Activated T-cell treated with anti-CD3 and anti-CD28 coated beads, Interleukin-2, amount 50 U/mL, for 24 hours (primary cell): ENCODE measurements around the gene SYNGR4.

Experiments used
- DNase-seq: peaks from one replicate; pipeline ENCODE4 v3.0.0-alpha.2; 2020
- H3K27ac Mint-ChIP-seq: 2 replicates; pipeline ENCODE4 v1.8.0; 2020; ENCODE audit warnings: mild to moderate bottlenecking, mixed read lengths
- H3K27me3 Mint-ChIP-seq: 2 replicates; pipeline ENCODE4 v1.8.0; 2020; ENCODE audit warnings: mixed read lengths
- H3K36me3 Mint-ChIP-seq: 2 replicates; pipeline ENCODE4 v1.8.0; 2020; ENCODE audit warnings: low read depth, mixed read lengths
- H3K4me1 Mint-ChIP-seq: 2 replicates; pipeline ENCODE4 v1.8.0; 2020; ENCODE audit warnings: low read depth, mixed read lengths
- H3K4me3 Mint-ChIP-seq: 2 replicates; pipeline ENCODE4 v1.8.0; 2020; ENCODE audit warnings: mild to moderate bottlenecking, moderate library complexity, mixed read lengths
- H3K9me3 Mint-ChIP-seq: 2 replicates; pipeline ENCODE4 v1.8.0; 2020; ENCODE audit warnings: mixed read lengths

The SYNGR4 gene

DNA sequence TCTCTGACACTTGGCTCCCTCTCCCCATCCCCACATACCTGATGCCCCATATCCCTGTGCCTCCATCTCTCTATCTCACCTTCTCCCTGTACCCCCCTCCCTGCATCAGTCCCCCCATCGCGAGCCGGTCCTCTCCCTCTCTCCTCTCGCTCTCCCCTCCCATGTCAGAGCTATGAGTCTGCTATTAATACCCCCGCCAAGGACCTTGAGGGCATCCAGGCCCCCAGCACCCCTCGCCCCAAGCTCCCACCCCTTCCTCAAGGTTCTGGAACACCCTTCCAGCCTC is 30.9 kb downstream of the SYNGR4 start:
- peak; percentile 34 for DNase-seq
- Mint-ChIP-seq H3K4me1 (peaks cover 47% of the 10 kb centered on the region), H3K27ac (no peak overlapping the region), H3K9me3 (peaks cover 6% of the 10 kb centered on the region), H3K36me3 (peaks cover 10% of the 10 kb centered on the region), H3K27me3 (peaks cover 46% of the 10 kb centered on the region), H3K4me3 (no peak overlapping the region)

DNA sequence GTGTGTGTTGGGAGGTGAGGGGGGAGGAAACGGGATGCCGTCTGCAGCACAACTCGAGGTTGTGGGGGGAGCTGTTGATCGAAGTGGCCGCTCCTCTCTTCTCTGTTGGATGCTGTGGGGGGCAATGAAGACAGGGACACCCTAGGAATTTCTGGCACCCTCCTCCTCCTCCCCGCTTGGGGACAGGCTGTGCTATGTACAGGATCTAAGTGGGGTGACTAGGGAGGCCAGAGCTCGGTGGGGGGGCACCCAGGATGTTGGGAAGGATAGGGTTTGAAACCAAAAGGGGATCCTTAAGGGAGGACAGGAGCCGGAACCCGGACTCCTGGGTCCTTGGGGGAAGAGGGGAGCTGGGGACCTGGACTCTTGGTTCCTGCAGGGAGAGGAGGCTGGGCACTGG is 31.3 kb downstream of the SYNGR4 start:
- H3K4me1 Mint-ChIP-seq: peaks cover 47% of the 10 kb centered on the region
- H3K27me3 Mint-ChIP-seq: peaks cover 46% of the 10 kb centered on the region
- H3K27ac Mint-ChIP-seq: no peak overlapping the region
- peak; percentile 31 for DNase-seq
- peaks cover 8% of the 10 kb centered on the region for H3K36me3 Mint-ChIP-seq
- H3K4me3 Mint-ChIP-seq: no peak overlapping the region
- peaks cover 6% of the 10 kb centered on the region for H3K9me3 Mint-ChIP-seq

DNA sequence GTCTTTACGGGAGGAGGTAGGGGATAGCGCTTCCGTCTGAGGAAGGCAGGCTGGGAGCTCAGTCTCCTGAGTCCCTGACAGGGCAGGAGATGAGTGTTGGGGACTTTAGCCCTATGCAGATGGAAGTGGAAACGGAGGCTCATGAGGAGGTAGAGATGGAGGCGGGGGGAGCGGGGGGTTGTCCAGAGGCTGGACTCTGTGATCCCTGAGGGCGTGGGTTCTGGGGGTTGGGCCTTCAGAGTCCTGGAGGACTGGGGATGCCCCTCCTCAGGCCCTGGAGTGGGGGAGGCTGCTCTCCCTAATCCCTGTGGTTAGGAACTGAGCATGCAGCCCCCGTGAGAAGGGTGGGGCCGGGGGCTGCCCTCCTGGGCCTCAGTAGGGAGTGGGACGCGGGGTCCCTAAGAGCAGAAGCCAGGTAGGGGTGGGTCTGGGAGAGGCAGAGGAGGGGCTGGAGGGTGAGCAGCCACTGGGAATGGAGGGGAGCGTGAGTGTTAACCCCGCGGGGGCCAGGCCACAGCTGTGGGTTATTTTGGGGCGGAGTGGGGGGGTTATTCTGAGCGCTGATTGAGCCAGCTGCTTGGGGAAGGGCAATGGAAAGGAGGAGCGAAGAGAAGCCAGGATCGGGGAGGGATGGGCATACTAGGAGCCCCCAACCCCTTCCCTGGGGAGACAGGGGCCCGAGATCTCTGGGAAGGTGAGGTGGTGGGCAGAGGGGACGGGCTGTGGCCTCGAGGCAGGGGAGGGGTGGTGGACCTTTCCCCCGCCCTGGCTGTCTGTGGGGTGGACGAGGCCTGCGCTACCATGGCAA is 32.1 kb downstream of the SYNGR4 start:
- Mint-ChIP-seq H3K36me3 (peaks cover 2% of the 10 kb centered on the region), H3K27me3 (peaks cover 46% of the 10 kb centered on the region), H3K4me3 (no peak overlapping the region), H3K9me3 (peaks cover 6% of the 10 kb centered on the region), H3K27ac (no peak overlapping the region), H3K4me1 (peaks cover 47% of the 10 kb centered on the region)
- DNase-seq: no peak

DNA sequence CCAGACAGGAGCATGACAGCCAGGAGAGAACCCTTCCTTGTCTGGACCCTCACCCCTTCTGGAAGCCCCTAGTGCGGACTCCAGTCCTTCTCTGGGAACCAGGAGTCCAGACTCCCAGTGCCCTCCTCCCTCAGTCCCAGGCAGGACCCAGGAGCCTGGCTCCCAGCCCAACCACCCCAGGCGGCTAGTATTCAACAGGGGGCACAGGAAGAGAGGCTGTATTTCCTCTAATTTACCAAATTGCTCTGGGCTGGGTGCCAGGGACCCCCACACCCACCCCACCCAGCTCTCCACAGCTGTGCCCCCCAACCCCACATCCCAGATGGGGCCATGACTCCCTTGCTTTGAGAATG is 32.6 kb downstream of the SYNGR4 start:
- peaks cover 6% of the 10 kb centered on the region for H3K9me3 Mint-ChIP-seq
- no peak for DNase-seq
- no peak overlapping the region for H3K27ac Mint-ChIP-seq
- H3K27me3 Mint-ChIP-seq: peaks cover 46% of the 10 kb centered on the region
- H3K4me3 Mint-ChIP-seq: no peak overlapping the region
- H3K4me1 Mint-ChIP-seq: peaks cover 44% of the 10 kb centered on the region
- no peaks in the 10 kb centered on the region for H3K36me3 Mint-ChIP-seq

DNA sequence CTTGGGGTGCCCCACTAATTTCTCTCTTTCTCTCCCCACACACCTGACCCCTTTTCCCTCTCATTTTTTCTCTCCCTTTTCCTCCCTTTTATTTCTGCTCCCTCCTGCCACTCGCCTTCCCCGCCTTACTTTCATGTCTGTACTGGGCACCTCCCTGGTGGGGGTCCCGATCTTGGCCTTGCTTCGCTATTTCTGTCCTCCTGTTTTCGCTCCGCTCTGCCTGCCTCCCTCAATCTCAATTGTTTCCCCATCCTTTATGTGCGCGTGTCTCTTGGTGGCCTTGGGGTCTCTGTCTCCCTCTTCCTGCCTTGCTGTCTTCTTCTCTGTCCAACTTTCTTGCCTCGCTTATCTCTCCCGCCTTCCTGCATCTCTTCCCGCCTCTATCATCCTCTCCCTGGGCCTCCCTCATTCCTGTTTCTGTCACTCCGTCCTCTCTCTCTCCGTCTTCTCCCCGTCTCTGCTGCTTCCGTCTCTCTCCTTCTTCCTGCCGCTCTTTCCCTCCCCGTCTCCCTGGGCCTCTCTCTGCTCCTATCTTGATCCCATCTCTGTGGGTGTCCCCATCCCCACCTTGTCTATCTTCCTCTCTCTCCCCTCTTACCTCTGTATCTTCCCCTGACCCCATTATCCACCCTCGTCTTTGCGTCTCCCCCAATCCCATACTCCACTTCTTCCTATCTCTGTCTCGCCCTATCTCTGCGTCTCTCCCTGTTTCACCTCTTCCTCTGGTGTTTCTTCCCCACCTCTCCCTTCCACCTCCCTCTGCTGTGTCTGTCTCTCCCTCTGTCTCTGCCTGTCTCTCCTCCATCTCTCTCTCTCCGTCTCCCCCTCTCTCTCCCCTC is 33.3 kb downstream of the SYNGR4 start:
- peaks cover 42% of the 10 kb centered on the region for H3K4me1 Mint-ChIP-seq
- no peak for DNase-seq
- H3K9me3 Mint-ChIP-seq: peaks cover 6% of the 10 kb centered on the region
- peak overlapping the region; percentile 53 for H3K27ac Mint-ChIP-seq
- H3K4me3 Mint-ChIP-seq: peak overlapping the region; percentile 76
- peaks cover 46% of the 10 kb centered on the region for H3K27me3 Mint-ChIP-seq
- H3K36me3 Mint-ChIP-seq: no peaks in the 10 kb centered on the region

DNA sequence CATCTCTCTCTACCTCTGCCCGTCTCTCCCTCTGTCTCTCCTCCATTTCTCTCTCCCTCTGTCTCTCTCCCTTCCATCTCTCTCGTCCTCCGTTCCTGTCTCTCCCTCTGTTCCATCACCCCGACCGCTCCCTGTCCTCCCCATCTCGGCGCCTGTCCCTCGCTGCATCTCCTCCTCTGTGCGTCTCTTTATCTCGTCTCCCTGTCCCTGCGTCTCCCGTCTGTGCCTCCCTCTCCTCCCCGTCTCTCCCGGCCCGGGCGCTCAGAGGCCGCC is 33.9 kb downstream of the SYNGR4 start:
- Mint-ChIP-seq H3K36me3 (no peaks in the 10 kb centered on the region), H3K4me1 (peaks cover 37% of the 10 kb centered on the region), H3K4me3 (peak overlapping the region; percentile 76), H3K9me3 (peaks cover 6% of the 10 kb centered on the region), H3K27me3 (peaks cover 42% of the 10 kb centered on the region), H3K27ac (peak overlapping the region; percentile 53)
- DNase-seq: no peak

DNA sequence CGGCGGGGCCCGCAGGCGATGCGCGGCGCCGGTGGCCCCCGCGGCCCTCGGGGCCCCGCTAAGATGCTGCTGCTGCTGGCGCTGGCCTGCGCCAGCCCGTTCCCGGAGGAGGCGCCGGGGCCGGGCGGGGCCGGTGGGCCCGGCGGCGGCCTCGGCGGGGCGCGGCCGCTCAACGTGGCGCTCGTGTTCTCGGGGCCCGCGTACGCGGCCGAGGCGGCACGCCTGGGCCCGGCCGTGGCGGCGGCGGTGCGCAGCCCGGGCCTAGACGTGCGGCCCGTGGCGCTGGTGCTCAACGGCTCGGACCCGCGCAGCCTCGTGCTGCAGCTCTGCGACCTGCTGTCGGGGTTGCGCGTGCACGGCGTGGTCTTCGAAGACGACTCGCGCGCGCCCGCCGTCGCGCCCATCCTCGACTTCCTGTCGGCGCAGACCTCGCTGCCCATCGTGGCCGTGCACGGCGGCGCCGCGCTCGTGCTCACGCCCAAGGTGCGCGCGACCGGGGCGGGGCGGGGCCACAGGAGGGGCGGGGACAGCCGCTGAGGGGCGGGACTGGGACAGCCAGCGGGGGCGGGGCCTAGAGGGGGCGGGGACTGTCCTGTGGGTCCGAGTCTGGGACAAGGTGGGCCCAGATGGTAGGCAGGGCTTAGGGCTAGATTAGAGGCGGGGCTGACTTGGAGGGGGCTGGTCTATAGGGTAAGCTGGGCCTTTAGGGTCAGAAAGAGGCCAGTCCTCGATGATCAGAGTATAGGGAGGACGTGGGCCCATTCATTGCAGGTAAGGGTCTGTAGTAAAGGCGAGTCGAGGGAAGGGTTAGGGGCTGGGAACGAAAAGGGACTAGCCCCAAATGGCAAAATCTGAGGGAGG is 34.4 kb downstream of the SYNGR4 start:
- peaks cover 39% of the 10 kb centered on the region for H3K4me1 Mint-ChIP-seq
- H3K27me3 Mint-ChIP-seq: peaks cover 40% of the 10 kb centered on the region
- peaks cover 6% of the 10 kb centered on the region for H3K9me3 Mint-ChIP-seq
- H3K4me3 Mint-ChIP-seq: peak overlapping the region; percentile 31
- H3K36me3 Mint-ChIP-seq: no peaks in the 10 kb centered on the region
- peak; percentile 93 for DNase-seq
- H3K27ac Mint-ChIP-seq: no peak overlapping the region

DNA sequence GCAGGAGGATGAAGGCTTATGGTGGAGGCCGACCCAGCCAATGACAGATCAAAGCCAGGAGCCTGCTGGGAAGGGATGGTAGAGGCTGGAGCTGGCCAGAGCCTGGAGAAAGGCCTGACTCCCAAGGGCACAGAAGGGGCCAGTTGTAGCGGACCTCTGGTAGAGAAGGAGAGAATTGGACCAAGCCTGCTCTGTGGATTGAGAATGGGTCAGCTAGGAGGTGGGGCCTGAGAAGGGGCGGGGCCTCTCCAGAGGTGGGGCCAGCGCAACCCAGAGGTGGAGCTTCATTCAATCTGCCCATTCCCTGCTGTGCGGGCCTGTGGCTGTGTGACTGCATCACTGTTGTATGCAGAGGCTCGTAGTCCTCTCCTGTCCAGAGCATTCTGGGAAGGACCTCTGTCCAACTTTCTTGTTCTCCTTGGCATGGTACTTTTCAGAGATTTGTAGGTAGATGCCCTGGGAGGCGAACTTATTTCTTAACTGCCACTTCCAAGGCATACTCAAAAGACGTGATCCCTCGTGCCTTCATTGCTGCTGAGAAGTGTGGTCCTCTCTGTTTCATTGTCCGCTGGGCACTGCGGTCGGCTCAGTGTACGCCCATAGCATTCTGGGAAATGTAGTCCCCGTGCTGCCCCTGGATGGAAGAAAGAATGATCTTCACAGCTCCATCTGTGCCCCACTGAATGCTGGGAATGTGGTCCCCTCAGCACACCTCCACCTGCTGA is 36.0 kb downstream of the SYNGR4 start:
- H3K27ac Mint-ChIP-seq: no peak overlapping the region
- peak; percentile 37 for DNase-seq
- peaks cover 28% of the 10 kb centered on the region for H3K27me3 Mint-ChIP-seq
- peaks cover 27% of the 10 kb centered on the region for H3K4me1 Mint-ChIP-seq
- H3K36me3 Mint-ChIP-seq: no peaks in the 10 kb centered on the region
- no peak overlapping the region for H3K4me3 Mint-ChIP-seq
- peaks cover 6% of the 10 kb centered on the region for H3K9me3 Mint-ChIP-seq

DNA sequence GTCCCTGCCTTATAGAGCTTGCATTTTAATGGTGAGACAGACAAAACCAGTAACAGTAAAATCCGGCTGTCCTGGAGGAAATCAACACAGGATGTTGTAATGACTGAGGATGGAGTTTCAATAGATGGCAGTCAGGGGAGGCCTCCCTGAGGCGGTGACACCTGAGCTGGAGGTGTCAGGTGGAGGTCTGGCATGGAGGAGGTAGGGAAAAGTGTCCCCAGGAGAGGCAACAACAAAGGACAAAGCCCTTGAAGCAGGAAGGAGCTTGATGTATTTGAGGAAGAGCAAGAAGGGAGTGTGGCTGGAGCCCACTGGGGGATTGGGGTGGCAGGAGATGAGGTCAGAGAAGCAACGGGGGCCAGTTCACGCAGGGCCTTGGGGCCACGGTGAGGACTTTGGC is 37.1 kb downstream of the SYNGR4 start:
- peak overlapping the region; percentile 27 for H3K27ac Mint-ChIP-seq
- H3K36me3 Mint-ChIP-seq: no peaks in the 10 kb centered on the region
- H3K9me3 Mint-ChIP-seq: peaks cover 6% of the 10 kb centered on the region
- H3K27me3 Mint-ChIP-seq: peaks cover 21% of the 10 kb centered on the region
- no peak for DNase-seq
- H3K4me1 Mint-ChIP-seq: peaks cover 24% of the 10 kb centered on the region
- no peak overlapping the region for H3K4me3 Mint-ChIP-seq

DNA sequence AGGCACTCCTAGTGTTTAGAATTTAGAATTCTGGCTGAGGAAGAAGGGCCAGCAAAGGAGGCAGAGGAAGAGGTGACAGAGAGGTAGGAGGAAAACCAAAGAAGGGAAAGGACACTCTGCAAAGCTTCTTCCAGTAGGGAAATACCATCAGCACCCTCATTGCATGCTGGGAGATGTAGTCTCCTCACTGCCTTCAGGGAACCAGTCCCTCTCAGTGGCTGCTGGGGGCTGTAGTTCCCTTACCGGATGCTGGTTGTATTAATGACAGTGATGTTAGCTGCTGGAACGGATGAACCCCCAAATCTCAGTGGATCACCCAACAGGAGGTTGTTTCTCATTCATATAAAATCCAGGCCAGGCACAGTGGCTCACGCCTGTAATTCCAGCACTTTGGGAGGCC is 39.4 kb downstream of the SYNGR4 start:
- no peak overlapping the region for H3K4me3 Mint-ChIP-seq
- peak; percentile 46 for DNase-seq
- H3K4me1 Mint-ChIP-seq: peaks cover 14% of the 10 kb centered on the region
- no peaks in the 10 kb centered on the region for H3K36me3 Mint-ChIP-seq
- no peak overlapping the region for H3K27ac Mint-ChIP-seq
- H3K9me3 Mint-ChIP-seq: peaks cover 6% of the 10 kb centered on the region
- peaks cover 8% of the 10 kb centered on the region for H3K27me3 Mint-ChIP-seq

DNA sequence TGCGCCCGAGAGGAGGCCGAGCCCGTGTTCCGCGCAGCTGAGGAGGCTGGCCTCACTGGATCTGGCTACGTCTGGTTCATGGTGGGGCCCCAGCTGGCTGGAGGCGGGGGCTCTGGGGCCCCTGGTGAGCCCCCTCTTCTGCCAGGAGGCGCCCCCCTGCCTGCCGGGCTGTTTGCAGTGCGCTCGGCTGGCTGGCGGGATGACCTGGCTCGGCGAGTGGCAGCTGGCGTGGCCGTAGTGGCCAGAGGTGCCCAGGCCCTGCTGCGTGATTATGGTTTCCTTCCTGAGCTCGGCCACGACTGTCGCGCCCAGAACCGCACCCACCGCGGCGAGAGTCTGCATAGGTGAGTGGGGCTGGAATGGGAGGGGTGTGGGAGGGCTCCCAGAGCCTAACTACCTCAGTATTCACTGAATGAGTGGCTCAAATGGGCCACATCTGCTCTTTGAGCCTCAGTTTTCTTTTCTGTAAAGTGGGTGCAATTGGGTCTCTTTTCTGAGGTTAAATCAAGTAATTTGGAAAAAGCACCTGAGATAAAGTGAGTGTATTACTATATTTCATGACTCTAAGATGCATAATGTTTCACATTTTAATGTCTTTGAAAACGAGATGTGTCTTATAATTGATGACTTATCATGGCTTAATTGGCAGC is 41.0 kb downstream of the SYNGR4 start:
- Mint-ChIP-seq H3K4me3 (no peak overlapping the region), H3K27me3 (peaks cover 8% of the 10 kb centered on the region), H3K27ac (no peak overlapping the region), H3K4me1 (peaks cover 3% of the 10 kb centered on the region), H3K36me3 (no peaks in the 10 kb centered on the region), H3K9me3 (no peaks in the 10 kb centered on the region)
- no peak for DNase-seq

DNA sequence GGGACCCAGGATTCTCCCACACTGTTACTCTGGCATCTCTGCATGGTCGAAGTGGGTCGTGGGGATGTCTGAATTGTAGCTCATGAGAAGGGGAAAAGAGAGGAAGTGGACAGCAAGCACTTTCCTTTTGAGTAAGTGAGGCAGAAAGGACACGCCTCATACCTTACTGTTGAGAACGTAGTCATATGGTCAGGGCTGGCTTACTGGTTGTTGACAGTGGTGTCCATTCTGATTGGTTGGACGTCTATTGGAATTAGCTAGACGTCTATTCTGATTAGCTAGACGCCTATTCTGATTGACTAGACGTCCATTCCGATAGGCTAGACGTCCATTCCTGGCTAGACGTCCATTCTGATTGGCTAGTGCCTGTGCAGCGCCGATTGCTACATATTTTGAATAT is 41.7 kb downstream of the SYNGR4 start:
- Mint-ChIP-seq H3K27ac (no peak overlapping the region), H3K27me3 (peaks cover 8% of the 10 kb centered on the region), H3K9me3 (no peaks in the 10 kb centered on the region), H3K36me3 (no peaks in the 10 kb centered on the region), H3K4me3 (no peak overlapping the region), H3K4me1 (peaks cover 2% of the 10 kb centered on the region)
- DNase-seq: no peak

DNA sequence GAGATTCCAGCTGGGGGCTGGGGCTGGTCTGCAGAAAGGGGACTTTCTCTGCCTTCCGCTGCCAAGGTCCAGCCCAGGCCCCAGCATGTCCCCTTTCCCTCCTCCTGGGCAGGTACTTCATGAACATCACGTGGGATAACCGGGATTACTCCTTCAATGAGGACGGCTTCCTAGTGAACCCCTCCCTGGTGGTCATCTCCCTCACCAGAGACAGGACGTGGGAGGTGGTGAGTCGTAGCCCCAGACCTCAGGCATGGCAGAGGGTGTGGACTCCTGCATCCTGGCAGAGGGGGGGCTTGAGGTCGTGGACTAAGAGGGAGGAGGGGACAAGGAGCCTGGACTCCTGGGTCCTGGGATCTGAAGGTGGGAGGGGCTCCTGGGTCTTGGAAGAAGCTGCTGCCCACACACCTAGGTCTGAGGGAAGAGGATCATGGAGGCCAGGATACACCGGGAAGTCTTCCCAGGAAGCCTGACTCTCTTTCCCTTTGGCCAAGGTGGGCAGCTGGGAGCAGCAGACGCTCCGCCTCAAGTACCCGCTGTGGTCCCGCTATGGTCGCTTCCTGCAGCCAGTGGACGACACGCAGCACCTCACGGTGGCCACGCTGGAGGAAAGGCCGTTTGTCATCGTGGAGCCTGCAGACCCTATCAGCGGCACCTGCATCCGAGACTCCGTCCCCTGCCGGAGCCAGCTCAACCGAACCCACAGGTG is 49.9 kb downstream of the SYNGR4 start:
- Mint-ChIP-seq H3K9me3 (no peaks in the 10 kb centered on the region), H3K4me1 (peaks cover 24% of the 10 kb centered on the region), H3K27me3 (peaks cover 19% of the 10 kb centered on the region), H3K27ac (no peak overlapping the region), H3K36me3 (no peaks in the 10 kb centered on the region), H3K4me3 (no peak overlapping the region)
- DNase-seq: no peak
